Lung (tissue), 12 donors: ENCODE data around the gene TGFB2. TPM values are rescaled to one million over a fixed set of nuclear protein-coding genes. Genes with fewer than 3 reads are reported as not detected.

Experiments
- ATAC-seq: fragments of 200-7000 bp; cut with Tn5 transposase; one replicate; pipeline ENCODE4 v1.9.1; 2020; ENCODE audit warnings: moderate number of reproducible peaks; ENCODE audit not compliant: insufficient read depth, low FRiP score
- DNase-seq, 3 donors: peaks; one replicate each; pipeline ENCODE4 v3.0.0-alpha.2; 2013 to 2017
- H3K27ac ChIP-seq, 2 donors: one replicate each; pipeline ENCODE4 v1.5.1; 2013; ENCODE audit warnings: mild to moderate bottlenecking in 2 of 2, moderate library complexity in 2 of 2, control low read depth in 1 of 2, inconsistent platforms in 1 of 2, low read depth in 1 of 2, low read length in 1 of 2
- H3K27me3 ChIP-seq, 3 donors: one replicate each; pipeline ENCODE4 v1.5.1; 2013; ENCODE audit warnings: low read length in 2 of 3; ENCODE audit not compliant: control insufficient read depth in 3 of 3, insufficient read depth in 3 of 3
- H3K36me3 ChIP-seq, 4 donors: one replicate each; pipeline ENCODE4 v1.5.1; 2013; ENCODE audit warnings: low read length in 4 of 4, mild to moderate bottlenecking in 1 of 4, moderate library complexity in 1 of 4; ENCODE audit not compliant: control insufficient read depth in 4 of 4, insufficient read depth in 4 of 4
- H3K4me1 ChIP-seq, 5 donors: one replicate each; pipeline ENCODE4 v1.5.1; 2013; ENCODE audit warnings: low read length in 5 of 5, mild to moderate bottlenecking in 2 of 5, moderate library complexity in 1 of 5; ENCODE audit not compliant: control insufficient read depth in 5 of 5, insufficient read depth in 5 of 5
- H3K4me3 ChIP-seq: one replicate; pipeline ENCODE4 v1.5.1; 2013; ENCODE audit warnings: mild to moderate bottlenecking, control low read depth, moderate library complexity
- H3K9ac ChIP-seq, 2 donors: one replicate each; pipeline ENCODE4 v1.5.1; 2013; ENCODE audit warnings: low read length in 2 of 2, control low read depth in 1 of 2; ENCODE audit not compliant: insufficient read depth in 1 of 2
- H3K9me3 ChIP-seq, 4 donors: one replicate each; pipeline ENCODE4 v1.5.1; 2013; ENCODE audit warnings: low read length in 3 of 4, mild to moderate bottlenecking in 1 of 4, moderate library complexity in 1 of 4; ENCODE audit not compliant: control insufficient read depth in 4 of 4, insufficient read depth in 3 of 4
- WGBS, 2 donors: extraction: QIAGEN DNeasy Blood & Tissue Kit; methylation state at CpG; one replicate each; pipeline ENCODE4 v1.1.7; 2013; 5-methylcytosine and 5-hydroxymethylcytosine counted together
- polyA plus RNA-seq, 2 donors: library from polyadenylated mRNA; stranded (reverse); fragments of 200-250 nt; gene quantifications; one replicate each; pipeline ENCODE4 v1.2.1, GENCODE V29; 2013
- total RNA-seq, 2 donors: library from RNA; depleted of rRNA in 1 of 2; stranded (reverse); fragments of >200 nt in 1 of 2; gene quantifications; one replicate each; pipeline ENCODE4 v1.2.1, GENCODE V29; 2014 to 2021
- TF ChIP-seq, protein P1 (sequence below): IDR thresholded peaks from 2 replicates; pipeline ENCODE4 v1.5.1; 2012; ENCODE audit warnings: mild to moderate bottlenecking; ENCODE audit errors: control extremely low read depth, extremely low read depth
- donor health status: control.
- donor health status: control.
- donor health status: Bipolar disorder and iron deficiency.
- donor health status: healthy.
- donor health status: DM: yes; HTN: yes; CAD: no.

The TGFB2 gene
- total and polyA plus RNA-seq, 4 donors: 1.9 to 53.7 (median 3.8) TPM

DNA sequence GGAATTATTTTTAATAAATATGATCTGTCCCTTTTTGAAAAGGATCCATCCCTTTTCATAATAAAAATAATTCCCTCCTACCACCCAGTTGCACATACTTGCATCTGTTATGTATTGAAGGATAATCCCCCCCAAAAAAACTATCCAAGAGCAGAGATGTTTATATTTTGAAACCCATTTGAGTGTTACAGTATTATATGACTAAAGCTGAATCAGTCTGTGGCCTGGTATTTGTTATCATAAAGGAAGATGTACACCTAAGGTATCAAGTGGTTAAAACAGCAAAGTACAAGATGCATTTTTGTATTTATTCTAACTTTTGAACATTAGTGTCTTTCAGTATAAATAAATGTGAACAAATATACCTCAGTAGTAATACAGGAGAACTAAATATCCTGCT is 12.7 kb upstream of the TGFB2 start:
- DNase-seq (no peak), ATAC-seq (no peak)
- H3K9me3 ChIP-seq: no peaks in the 10 kb centered on the region
- TF ChIP-seq, protein P1, sequence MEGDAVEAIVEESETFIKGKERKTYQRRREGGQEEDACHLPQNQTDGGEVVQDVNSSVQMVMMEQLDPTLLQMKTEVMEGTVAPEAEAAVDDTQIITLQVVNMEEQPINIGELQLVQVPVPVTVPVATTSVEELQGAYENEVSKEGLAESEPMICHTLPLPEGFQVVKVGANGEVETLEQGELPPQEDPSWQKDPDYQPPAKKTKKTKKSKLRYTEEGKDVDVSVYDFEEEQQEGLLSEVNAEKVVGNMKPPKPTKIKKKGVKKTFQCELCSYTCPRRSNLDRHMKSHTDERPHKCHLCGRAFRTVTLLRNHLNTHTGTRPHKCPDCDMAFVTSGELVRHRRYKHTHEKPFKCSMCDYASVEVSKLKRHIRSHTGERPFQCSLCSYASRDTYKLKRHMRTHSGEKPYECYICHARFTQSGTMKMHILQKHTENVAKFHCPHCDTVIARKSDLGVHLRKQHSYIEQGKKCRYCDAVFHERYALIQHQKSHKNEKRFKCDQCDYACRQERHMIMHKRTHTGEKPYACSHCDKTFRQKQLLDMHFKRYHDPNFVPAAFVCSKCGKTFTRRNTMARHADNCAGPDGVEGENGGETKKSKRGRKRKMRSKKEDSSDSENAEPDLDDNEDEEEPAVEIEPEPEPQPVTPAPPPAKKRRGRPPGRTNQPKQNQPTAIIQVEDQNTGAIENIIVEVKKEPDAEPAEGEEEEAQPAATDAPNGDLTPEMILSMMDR: no peak
- peaks cover 0 to 1% (median 0%) of the 10 kb centered on the region in 4 donors for H3K36me3 ChIP-seq
- no peak overlapping the region for H3K4me3 ChIP-seq
- H3K27me3 ChIP-seq: no peaks in the 10 kb centered on the region
- no peak overlapping the region for H3K9ac ChIP-seq
- peaks cover 0 to 24% (median 0%) of the 10 kb centered on the region in 5 donors for H3K4me1 ChIP-seq
- no peak overlapping the region for H3K27ac ChIP-seq

DNA sequence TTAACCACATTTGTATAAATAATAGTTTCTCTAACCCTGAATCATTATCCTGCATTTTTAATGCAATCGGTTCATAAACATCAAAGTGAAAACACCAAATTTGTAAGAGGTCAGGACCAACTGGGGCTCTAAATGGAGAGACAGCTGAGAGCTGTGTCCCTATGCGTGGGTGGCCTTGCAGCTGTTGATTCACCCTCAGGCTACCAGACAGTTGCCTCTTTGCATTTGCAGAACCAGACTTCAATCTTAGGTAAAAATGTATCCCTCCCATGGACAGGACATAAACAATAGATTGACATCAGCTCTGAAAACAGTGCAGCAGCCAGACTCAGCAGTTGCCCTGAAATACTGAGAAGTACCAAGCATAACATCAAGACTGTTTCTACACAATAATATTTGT is 8.8 kb upstream of the TGFB2 start:
- H3K4me3 ChIP-seq: no peak overlapping the region
- ATAC-seq: no peak
- H3K9me3 ChIP-seq: no peaks in the 10 kb centered on the region
- no peaks in the 10 kb centered on the region for H3K27me3 ChIP-seq
- peaks cover 0 to 1% (median 0%) of the 10 kb centered on the region in 4 donors for H3K36me3 ChIP-seq
- no peak overlapping the region for H3K27ac ChIP-seq
- 78 to 96% methylated on average over 2 of the region's 2 CpGs for WGBS, 2 donors
- no peak overlapping the region for H3K9ac ChIP-seq
- DNase-seq: peak; percentile 75 to 92 (median 89)
- H3K4me1 ChIP-seq: peaks cover 0 to 28% (median 0%) of the 10 kb centered on the region in 5 donors
- TF ChIP-seq, protein P1: no peak

DNA sequence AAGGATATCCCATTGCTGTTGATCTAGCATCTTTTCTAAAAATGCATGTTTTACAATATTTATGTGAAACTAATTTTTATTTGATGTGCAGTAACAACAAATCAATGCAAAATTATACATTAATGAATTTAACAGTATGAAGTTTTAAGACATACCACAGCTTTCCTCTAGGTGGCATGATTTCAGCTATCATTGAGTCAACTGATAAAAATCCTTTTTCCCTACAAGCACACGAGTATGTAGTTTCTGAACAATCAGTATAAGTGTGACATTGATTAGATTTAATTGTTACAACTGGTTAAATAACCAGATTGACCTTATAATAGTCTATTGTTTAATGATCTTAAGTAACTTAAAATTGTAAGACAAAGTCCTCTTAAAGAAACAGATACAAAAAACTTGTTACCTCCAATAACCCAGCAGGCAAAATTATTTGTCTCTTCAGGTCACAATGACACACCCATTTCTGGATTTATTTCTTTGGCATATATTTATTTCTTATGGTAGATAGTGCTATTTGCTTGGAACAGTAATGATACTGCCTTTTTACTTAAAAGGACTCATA is 5.8 kb upstream of the TGFB2 start:
- H3K9me3 ChIP-seq: no peaks in the 10 kb centered on the region

More for the DNA sequence above, 5.8 kb upstream of the TGFB2 start:
- Histone ChIP-seq H3K27ac (no peak overlapping the region), H3K36me3 (peaks cover 0 to 1% (median 0%) of the 10 kb centered on the region in 4 donors), H3K4me3 (no peak overlapping the region), H3K27me3 (no peaks in the 10 kb centered on the region), H3K4me1 (peaks cover 0 to 25% (median 0%) of the 10 kb centered on the region in 5 donors), H3K9ac (no peak overlapping the region)
- 4 to 5% methylated on average over 1 of the region's 1 CpG for WGBS, 2 donors
- ATAC-seq (no peak), DNase-seq (peak in 2 of 3 donors; percentile 72 to 80)
- TF ChIP-seq, protein P1: peak; percentile 41
